Measurements from ENCODE around the gene FAM78A.

DNA sequence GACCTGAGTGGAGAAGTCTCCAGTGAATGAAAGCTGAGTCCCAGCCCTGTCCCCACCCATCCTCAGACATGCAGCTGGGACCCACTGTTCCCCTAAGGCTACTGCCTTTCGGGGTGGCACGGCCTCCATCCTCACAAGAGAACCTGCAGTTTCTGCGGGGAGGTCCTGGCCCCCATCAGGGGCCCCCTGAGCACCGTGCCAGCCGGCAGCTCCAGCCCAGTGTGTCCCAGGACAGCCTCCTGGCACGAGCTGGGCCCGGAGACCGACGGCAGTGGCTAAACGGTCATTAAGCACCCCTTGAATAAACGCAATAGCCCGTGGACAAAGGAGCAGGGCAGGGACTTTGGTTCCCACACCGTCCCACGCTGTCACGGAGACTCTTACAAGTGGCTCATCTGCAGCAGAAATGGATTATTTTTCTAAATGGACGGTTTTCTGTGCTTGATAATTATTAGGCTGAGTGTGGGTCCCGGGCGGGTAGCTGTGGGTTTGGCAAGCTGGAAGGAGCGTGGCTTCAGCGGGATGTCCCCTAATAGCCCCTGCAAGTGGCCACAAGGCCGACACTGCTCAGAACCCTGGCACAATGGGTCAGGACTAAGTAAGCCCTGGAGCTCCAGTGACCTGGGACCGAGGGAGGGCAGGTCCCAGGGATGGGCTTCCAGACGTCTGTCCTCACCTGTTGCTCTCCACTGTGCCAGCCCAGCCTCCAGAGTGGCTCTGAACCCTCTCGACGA lies 17.4 kb downstream of the FAM78A start:
- TF ChIP-seq EP300 (IDR thresholded peaks at IDR 0.05) (no peak), POLR2A (IDR thresholded peaks at IDR 0.05) (no peak)

All from ovary (tissue), 1 donor.